Measurements from ENCODE around the gene UXT. TPM values are rescaled to one million over a fixed set of nuclear protein-coding genes. Genes with fewer than 3 reads are reported as not detected.

The UXT gene
- polyA plus RNA-seq, 4 donors: 131 to 221 (median 168) TPM

- 82 to 91% (median 88%) methylated on average over 7 of the region's 7 CpGs for WGBS, 3 donors
- FAIRE-seq (no peak), DNase-seq (no peak)
These were observed 2.6 kb upstream of the UXT start for GRCh38 chrX:47661539-47661938.

GRCh38 chrX:47659421-47659726, 394 bp upstream of the UXT start:
- no peaks in the 10 kb centered on the region for H3K9me3 ChIP-seq (ENCODE audit: control insufficient read depth in 2 of 2, insufficient read depth in 1 of 2, low read depth in 1 of 2, low read length in 1 of 2)
- peak overlapping the region in 2 of 3 donors; percentile 14 to 73 for H3K4me3 ChIP-seq (ENCODE audit: low read depth in 1 of 3, low read length in 3 of 3)
- DNase-seq: no peak
- no peaks in the 10 kb centered on the region for H3K4me1 ChIP-seq (ENCODE audit: control insufficient read depth in 3 of 3, insufficient read depth in 2 of 3, low read depth in 1 of 3, low read length in 2 of 3)
- H3K27me3 ChIP-seq (ENCODE audit: control insufficient read depth in 3 of 3, insufficient read depth in 3 of 3, low read length in 3 of 3): no peaks in the 10 kb centered on the region
- peak overlapping the region; percentile 27 to 100 (median 97) for H3K27ac ChIP-seq (ENCODE audit: low read depth in 1 of 3, low read length in 2 of 3)
- 19 to 38% (median 20%) methylated on average over 8 of the region's 8 CpGs for WGBS, 3 donors
- no peak for FAIRE-seq
- peaks cover 2 to 9% (median 3%) of the 10 kb centered on the region in 3 donors for H3K36me3 ChIP-seq (ENCODE audit: control insufficient read depth in 3 of 3, insufficient read depth in 2 of 3, low read depth in 1 of 3, low read length in 3 of 3)

More at GRCh38 chrX:47661539-47661938, 2.6 kb upstream of the UXT start:
- no peak overlapping the region for H3K27ac ChIP-seq (ENCODE audit: low read depth in 1 of 3, low read length in 2 of 3)
- H3K4me3 ChIP-seq (ENCODE audit: low read depth in 1 of 3, low read length in 3 of 3): no peak overlapping the region
- H3K4me1 ChIP-seq (ENCODE audit: control insufficient read depth in 3 of 3, insufficient read depth in 2 of 3, low read depth in 1 of 3, low read length in 2 of 3): no peaks in the 10 kb centered on the region
- no peaks in the 10 kb centered on the region for H3K27me3 ChIP-seq (ENCODE audit: control insufficient read depth in 3 of 3, insufficient read depth in 3 of 3, low read length in 3 of 3)
- H3K36me3 ChIP-seq (ENCODE audit: control insufficient read depth in 3 of 3, insufficient read depth in 2 of 3, low read depth in 1 of 3, low read length in 3 of 3): peaks cover 0 to 4% (median 2%) of the 10 kb centered on the region in 3 donors
- no peaks in the 10 kb centered on the region for H3K9me3 ChIP-seq (ENCODE audit: control insufficient read depth in 2 of 2, insufficient read depth in 1 of 2, low read depth in 1 of 2, low read length in 1 of 2)

GRCh38 chrX:47658301-47658683, 688 bp downstream of the UXT start:
- H3K36me3 ChIP-seq (ENCODE audit: control insufficient read depth in 3 of 3, insufficient read depth in 2 of 3, low read depth in 1 of 3, low read length in 3 of 3): peaks cover 2 to 9% (median 3%) of the 10 kb centered on the region in 3 donors
- H3K4me3 ChIP-seq (ENCODE audit: low read depth in 1 of 3, low read length in 3 of 3): peak overlapping the region in 2 of 3 donors; percentile 22 to 73
- WGBS, 3 donors: 1 to 33% (median 9%) methylated on average over 13 of the region's 13 CpGs
- peak overlapping the region; percentile 30 to 100 (median 97) for H3K27ac ChIP-seq (ENCODE audit: low read depth in 1 of 3, low read length in 2 of 3)
- H3K4me1 ChIP-seq (ENCODE audit: control insufficient read depth in 3 of 3, insufficient read depth in 2 of 3, low read depth in 1 of 3, low read length in 2 of 3): no peaks in the 10 kb centered on the region
- DNase-seq (no peak), FAIRE-seq (no peak)
- H3K27me3 ChIP-seq (ENCODE audit: control insufficient read depth in 3 of 3, insufficient read depth in 3 of 3, low read length in 3 of 3): no peaks in the 10 kb centered on the region
- H3K9me3 ChIP-seq (ENCODE audit: control insufficient read depth in 2 of 2, insufficient read depth in 1 of 2, low read depth in 1 of 2, low read length in 1 of 2): no peaks in the 10 kb centered on the region

- FAIRE-seq: no peak
- Histone ChIP-seq H3K27ac (ENCODE audit: low read depth in 1 of 3, low read length in 2 of 3) (peak overlapping the region; percentile 15 to 90 (median 83)), H3K27me3 (ENCODE audit: control insufficient read depth in 3 of 3, insufficient read depth in 3 of 3, low read length in 3 of 3) (no peaks in the 10 kb centered on the region), H3K4me1 (ENCODE audit: control insufficient read depth in 3 of 3, insufficient read depth in 2 of 3, low read depth in 1 of 3, low read length in 2 of 3) (peaks cover 0 to 6% (median 0%) of the 10 kb centered on the region in 3 donors), H3K36me3 (ENCODE audit: control insufficient read depth in 3 of 3, insufficient read depth in 2 of 3, low read depth in 1 of 3, low read length in 3 of 3) (peaks cover 0 to 20% (median 3%) of the 10 kb centered on the region in 3 donors), H3K4me3 (ENCODE audit: low read depth in 1 of 3, low read length in 3 of 3) (peak overlapping the region; percentile 19 to 89 (median 39)), H3K9me3 (ENCODE audit: control insufficient read depth in 2 of 2, insufficient read depth in 1 of 2, low read depth in 1 of 2, low read length in 1 of 2) (no peaks in the 10 kb centered on the region)
- no peak for DNase-seq
- WGBS, 3 donors: 13 to 42% (median 22%) methylated on average over 19 of the region's 19 CpGs
These were observed 7.7 kb downstream of the UXT start for GRCh38 chrX:47651043-47651905.

- H3K27me3 ChIP-seq (ENCODE audit: control insufficient read depth in 3 of 3, insufficient read depth in 3 of 3, low read length in 3 of 3): no peaks in the 10 kb centered on the region
- peaks cover 0 to 6% (median 0%) of the 10 kb centered on the region in 3 donors for H3K4me1 ChIP-seq (ENCODE audit: control insufficient read depth in 3 of 3, insufficient read depth in 2 of 3, low read depth in 1 of 3, low read length in 2 of 3)
- H3K9me3 ChIP-seq (ENCODE audit: control insufficient read depth in 2 of 2, insufficient read depth in 1 of 2, low read depth in 1 of 2, low read length in 1 of 2): no peaks in the 10 kb centered on the region
- peaks cover 0 to 16% (median 0%) of the 10 kb centered on the region in 3 donors for H3K36me3 ChIP-seq (ENCODE audit: control insufficient read depth in 3 of 3, insufficient read depth in 2 of 3, low read depth in 1 of 3, low read length in 3 of 3)
- peak; percentile 92 to 96 for DNase-seq
- peak within 1 kb of the TSS; percentile 74 to 90 (median 90) for H3K27ac ChIP-seq (ENCODE audit: low read depth in 1 of 3, low read length in 2 of 3)
- peak within 1 kb of the TSS; percentile 61 to 89 (median 76) for H3K4me3 ChIP-seq (ENCODE audit: low read depth in 1 of 3, low read length in 3 of 3)
- WGBS, 3 donors: 0 to 46% (median 15%) methylated on average over 34 to 65 of the region's 65 CpGs
- FAIRE-seq: peak; percentile 83
These were observed 8.6 kb downstream of the UXT start, which contains the start of gene ELK1 for GRCh38 chrX:47650164-47651042. Gene ELK1 (minus strand): TSS chrX:47650563. CDS start chrX:47641441, 9,122 bp downstream.

GRCh38 chrX:47649781-47650163, 9.2 kb downstream of the UXT start:
- Histone ChIP-seq H3K9me3 (ENCODE audit: control insufficient read depth in 2 of 2, insufficient read depth in 1 of 2, low read depth in 1 of 2, low read length in 1 of 2) (no peaks in the 10 kb centered on the region), H3K27me3 (ENCODE audit: control insufficient read depth in 3 of 3, insufficient read depth in 3 of 3, low read length in 3 of 3) (no peaks in the 10 kb centered on the region), H3K36me3 (ENCODE audit: control insufficient read depth in 3 of 3, insufficient read depth in 2 of 3, low read depth in 1 of 3, low read length in 3 of 3) (peaks cover 0 to 18% (median 0%) of the 10 kb centered on the region in 3 donors), H3K4me1 (ENCODE audit: control insufficient read depth in 3 of 3, insufficient read depth in 2 of 3, low read depth in 1 of 3, low read length in 2 of 3) (peaks cover 0 to 6% (median 0%) of the 10 kb centered on the region in 3 donors), H3K4me3 (ENCODE audit: low read depth in 1 of 3, low read length in 3 of 3) (peak overlapping the region; percentile 61 to 89 (median 76)), H3K27ac (ENCODE audit: low read depth in 1 of 3, low read length in 2 of 3) (peak overlapping the region in 1 of 3 donors; percentile 90)
- 2 to 32% (median 12%) methylated on average over 10 to 11 of the region's 11 CpGs for WGBS, 3 donors
- FAIRE-seq (no peak), DNase-seq (no peak)

- no peaks in the 10 kb centered on the region for H3K9me3 ChIP-seq (ENCODE audit: control insufficient read depth in 2 of 2, insufficient read depth in 1 of 2, low read depth in 1 of 2, low read length in 1 of 2)
- H3K27ac ChIP-seq (ENCODE audit: low read depth in 1 of 3, low read length in 2 of 3): peak overlapping the region in 1 of 3 donors; percentile 3
- H3K27me3 ChIP-seq (ENCODE audit: control insufficient read depth in 3 of 3, insufficient read depth in 3 of 3, low read length in 3 of 3): no peaks in the 10 kb centered on the region
- no peak for FAIRE-seq
- 11 to 57% (median 13%) methylated on average over 8 of the region's 8 CpGs for WGBS, 3 donors
- peaks cover 0 to 6% (median 0%) of the 10 kb centered on the region in 3 donors for H3K4me1 ChIP-seq (ENCODE audit: control insufficient read depth in 3 of 3, insufficient read depth in 2 of 3, low read depth in 1 of 3, low read length in 2 of 3)
- no peak for DNase-seq
- peak overlapping the region; percentile 20 to 89 (median 76) for H3K4me3 ChIP-seq (ENCODE audit: low read depth in 1 of 3, low read length in 3 of 3)
- peaks cover 0 to 22% (median 0%) of the 10 kb centered on the region in 3 donors for H3K36me3 ChIP-seq (ENCODE audit: control insufficient read depth in 3 of 3, insufficient read depth in 2 of 3, low read depth in 1 of 3, low read length in 3 of 3)
These were observed 9.7 kb downstream of the UXT start for GRCh38 chrX:47649271-47649670.

- H3K36me3 ChIP-seq (ENCODE audit: control insufficient read depth in 3 of 3, insufficient read depth in 2 of 3, low read depth in 1 of 3, low read length in 3 of 3): peaks cover 0 to 22% (median 0%) of the 10 kb centered on the region in 3 donors
- WGBS, 3 donors: 79 to 84% (median 80%) methylated on average over 2 of the region's 2 CpGs
- H3K4me1 ChIP-seq (ENCODE audit: control insufficient read depth in 3 of 3, insufficient read depth in 2 of 3, low read depth in 1 of 3, low read length in 2 of 3): peaks cover 0 to 6% (median 0%) of the 10 kb centered on the region in 3 donors
- no peak overlapping the region for H3K27ac ChIP-seq (ENCODE audit: low read depth in 1 of 3, low read length in 2 of 3)
- no peaks in the 10 kb centered on the region for H3K9me3 ChIP-seq (ENCODE audit: control insufficient read depth in 2 of 2, insufficient read depth in 1 of 2, low read depth in 1 of 2, low read length in 1 of 2)
- no peaks in the 10 kb centered on the region for H3K27me3 ChIP-seq (ENCODE audit: control insufficient read depth in 3 of 3, insufficient read depth in 3 of 3, low read length in 3 of 3)
- DNase-seq: no peak
- no peak for FAIRE-seq
- H3K4me3 ChIP-seq (ENCODE audit: low read depth in 1 of 3, low read length in 3 of 3): no peak overlapping the region
These were observed 10.6 kb downstream of the UXT start for GRCh38 chrX:47648376-47648775.
